Prostate gland (tissue), 2 donors: ENCODE data around the gene FSTL5.

ENCODE experiments used
- CTCF ChIP-seq, 4 experiments: fragments of 200-600 bp in 2 of 4; fragments of 450-650 bp in 2 of 4; sonication (generic) in 2 of 4; IDR thresholded peaks; 1 replicate in 3 of 4; 2 replicates in 1 of 4; pipeline ENCODE4 v1.5.1; 2016 to 2019; ENCODE audit warnings: antibody characterized with exemption in 4 of 4, mild to moderate bottlenecking in 2 of 4, moderate library complexity in 2 of 4
- POLR2AphosphoS5 ChIP-seq: sonication (generic); formaldehyde crosslinking; IDR thresholded peaks from one replicate; pipeline ENCODE4 v1.6.1; 2017; ENCODE audit warnings: antibody characterized with exemption

- TF ChIP-seq CTCF (IDR thresholded peaks at IDR 0.05), result no peak
- no peak for TF ChIP-seq POLR2AphosphoS5
Observed at GRCh38 chr4:161991811-161992210, 172.0 kb downstream of the FSTL5 start.
